ENCODE results near the gene FAM131B.
A peak's percentile ranks its signal among the peaks of the same experiment; 100 is the strongest.
"Not testable (repeated sequence)": the region's sequence is repeated elsewhere in the genome, so short reads cannot be mapped to it uniquely, and the experiment has no call there.

FAM131B gene

DNA sequence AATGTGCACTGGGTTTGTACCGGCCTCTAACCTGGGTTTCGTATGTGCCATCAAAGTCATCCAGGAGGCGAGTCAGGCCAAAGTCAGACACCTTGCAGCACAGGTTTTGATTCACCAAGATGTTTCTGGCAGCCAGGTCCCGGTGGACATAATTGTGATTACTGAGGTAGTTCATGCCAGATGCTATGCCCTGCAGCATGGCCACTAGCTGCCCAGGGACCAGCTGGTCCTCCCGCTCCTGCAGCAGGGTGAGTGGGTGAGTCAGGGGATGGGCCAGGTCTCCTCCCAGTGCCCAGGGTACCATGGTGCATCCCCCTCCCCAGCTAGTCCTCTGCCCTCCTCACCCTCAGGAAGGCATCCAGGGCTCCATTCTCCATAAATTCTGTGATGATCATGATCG, 32.3 kb upstream of the FAM131B start:
- no peak for DNase-seq

GRCh38 chr7:143394068-143394467, 31.6 kb upstream of the FAM131B start:
- DNase-seq = no peak

DNA sequence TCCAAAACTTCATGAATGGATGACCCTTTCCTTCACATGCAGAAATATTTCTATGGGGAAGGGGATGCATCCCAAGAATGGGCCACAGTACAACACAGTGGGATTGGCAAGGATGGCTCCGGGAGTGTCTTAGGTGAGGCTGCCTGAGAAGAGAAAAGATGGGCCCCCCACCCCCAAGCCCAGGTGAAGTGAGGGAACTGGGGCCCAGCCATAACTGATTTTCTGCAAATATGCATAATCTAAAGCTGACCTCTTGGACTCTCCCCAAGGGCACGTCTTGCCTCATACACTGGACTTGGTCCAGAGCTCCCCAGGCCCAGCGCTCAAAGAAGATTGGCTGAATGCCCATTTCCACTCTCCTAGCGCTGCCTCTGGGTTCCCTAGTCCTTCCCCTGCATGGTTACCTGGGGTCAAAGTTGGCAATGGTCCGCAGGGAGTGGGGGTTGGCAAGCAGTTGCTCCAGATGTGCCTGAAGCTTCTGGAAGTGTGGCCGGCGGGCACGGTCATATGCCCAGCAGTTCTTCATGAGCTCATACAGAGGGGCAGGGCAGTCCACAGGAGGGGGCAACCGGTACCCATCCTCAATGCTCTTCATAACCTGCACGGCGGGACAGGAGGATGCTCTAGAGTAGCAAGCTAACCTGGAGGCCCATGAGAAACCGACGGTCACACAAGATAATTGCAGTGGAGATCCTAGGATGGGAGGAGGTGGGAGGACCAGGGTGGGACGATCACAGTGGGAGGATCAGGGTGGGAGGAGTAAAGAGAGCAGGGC, 30.9 kb upstream of the FAM131B start:
- no peak for DNase-seq

- no peak for DNase-seq
These were observed 30.4 kb upstream of the FAM131B start for GRCh38 chr7:143392875-143393266.

DNA sequence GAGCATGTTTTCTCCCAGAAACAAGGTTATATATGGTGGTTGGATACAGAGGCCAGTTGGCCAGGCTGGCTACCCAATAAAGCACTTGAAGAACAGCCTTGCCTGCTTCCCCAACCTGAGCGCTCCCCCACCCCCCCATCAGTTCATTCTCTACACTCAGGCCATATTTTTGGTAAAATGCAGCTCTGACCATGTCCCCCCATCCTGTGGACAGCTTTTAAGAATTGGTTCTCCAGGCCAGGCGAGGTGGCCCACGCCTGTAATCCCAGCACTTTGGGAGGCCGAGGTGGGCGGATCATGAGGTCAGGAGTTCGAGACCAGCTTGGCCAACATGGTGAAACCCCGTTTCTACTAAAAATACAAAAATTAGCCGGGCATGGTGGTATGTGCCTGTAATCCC, 29.9 kb upstream of the FAM131B start:
- DNase-seq = not testable (repeated sequence)

DNA sequence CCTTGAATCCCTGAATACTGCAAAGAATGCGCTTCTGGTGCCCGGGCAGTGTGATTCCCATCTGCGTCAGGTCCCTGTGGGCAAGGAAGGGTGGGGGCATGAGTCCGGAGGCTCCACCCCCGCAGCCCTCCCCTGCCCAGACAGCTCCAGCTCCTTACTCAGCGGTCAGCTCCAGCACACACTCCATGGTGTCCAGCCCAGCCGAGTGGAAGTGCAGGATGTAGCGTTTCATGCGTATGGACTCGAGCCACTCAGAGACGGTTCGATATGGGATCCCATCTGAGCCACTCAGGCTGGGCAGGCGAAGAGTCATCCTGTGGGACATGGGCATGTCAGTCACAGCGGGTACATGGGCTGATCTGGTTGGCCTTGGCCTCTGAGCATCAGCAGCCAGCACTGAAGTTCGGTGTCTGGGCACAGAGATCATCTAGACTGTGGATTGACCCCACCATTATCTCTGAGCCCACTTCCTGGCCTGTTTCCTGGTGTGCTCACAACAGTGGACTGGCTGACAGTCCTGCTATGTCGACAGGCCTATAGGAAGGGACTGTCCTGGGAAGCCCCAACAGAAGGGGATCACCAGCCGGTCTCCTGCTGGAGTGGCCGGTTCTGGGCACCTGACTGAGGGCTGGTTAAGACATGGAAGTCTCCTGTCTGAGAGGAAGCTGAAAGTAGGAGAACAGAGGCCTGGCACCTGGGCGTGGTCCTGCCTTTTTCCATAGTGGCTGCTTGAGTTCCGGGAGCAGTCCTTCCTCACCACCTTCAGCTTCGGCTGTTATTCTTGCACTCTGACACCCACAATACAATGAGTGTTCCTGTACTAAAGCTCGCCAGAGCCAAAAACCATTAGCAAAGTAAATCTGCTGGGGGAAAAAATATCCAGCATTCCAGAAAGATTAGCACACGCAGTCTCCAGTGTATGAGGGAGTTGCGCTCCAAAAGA, 29.2 kb upstream of the FAM131B start:
- no peak for DNase-seq

DNA sequence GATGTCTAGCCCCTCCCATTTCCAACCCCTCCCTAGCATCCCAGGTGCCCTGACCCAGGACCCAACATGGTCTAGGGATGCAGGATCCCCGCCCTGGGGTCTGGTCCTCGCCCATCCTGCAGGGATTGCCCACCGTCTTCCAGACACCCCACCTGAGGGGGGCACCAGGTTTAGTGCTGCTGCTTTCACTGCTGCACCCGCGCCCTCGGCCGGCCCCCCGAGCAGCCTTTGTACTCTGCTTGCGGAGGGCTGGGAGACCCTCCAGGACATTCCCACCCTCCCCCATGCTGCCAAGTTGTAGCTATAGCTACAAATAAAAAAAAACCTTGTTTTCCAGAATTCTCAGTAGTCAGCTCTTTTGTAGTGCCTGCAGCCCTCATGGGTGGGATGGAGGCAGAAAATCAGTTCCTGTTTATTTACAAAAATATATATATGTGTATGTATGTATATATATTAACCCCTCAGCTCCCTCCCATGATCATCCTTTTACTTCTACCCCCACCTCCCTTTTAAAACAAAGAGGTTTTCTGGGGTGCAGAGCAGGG, 28.3 kb upstream of the FAM131B start:
- DNase-seq = no peak

DNA sequence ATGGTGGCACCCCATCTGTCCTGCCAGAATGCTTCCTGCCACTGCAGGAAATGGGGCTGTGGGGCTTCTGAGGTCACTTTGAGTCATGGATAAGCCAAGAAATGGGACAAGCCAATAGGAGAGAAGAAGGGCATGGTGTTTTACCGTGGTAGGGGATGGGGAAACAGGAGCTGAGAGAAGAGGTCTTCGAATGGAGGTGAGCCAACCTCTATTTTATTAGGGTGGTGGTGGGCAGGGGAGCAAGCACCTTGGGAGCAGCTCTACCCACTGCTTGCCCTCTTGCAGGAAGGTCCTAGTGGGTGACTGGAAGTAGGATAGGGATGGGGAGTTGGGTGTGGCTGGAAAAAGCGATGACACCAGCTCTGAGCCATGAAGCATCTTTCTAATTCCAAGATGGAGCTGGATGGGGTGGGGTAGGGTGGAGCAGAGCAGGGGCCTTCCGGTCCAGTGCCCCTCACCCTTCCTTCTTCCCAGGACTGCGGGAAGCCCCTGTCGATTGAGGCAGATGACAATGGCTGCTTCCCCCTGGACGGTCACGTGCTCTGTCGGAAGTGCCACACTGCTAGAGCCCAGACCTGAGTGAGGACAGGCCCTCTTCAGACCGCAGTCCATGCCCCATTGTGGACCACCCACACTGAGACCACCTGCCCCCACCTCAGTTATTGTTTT, 27.7 kb upstream of the FAM131B start:
- DNase-seq = no peak

DNA sequence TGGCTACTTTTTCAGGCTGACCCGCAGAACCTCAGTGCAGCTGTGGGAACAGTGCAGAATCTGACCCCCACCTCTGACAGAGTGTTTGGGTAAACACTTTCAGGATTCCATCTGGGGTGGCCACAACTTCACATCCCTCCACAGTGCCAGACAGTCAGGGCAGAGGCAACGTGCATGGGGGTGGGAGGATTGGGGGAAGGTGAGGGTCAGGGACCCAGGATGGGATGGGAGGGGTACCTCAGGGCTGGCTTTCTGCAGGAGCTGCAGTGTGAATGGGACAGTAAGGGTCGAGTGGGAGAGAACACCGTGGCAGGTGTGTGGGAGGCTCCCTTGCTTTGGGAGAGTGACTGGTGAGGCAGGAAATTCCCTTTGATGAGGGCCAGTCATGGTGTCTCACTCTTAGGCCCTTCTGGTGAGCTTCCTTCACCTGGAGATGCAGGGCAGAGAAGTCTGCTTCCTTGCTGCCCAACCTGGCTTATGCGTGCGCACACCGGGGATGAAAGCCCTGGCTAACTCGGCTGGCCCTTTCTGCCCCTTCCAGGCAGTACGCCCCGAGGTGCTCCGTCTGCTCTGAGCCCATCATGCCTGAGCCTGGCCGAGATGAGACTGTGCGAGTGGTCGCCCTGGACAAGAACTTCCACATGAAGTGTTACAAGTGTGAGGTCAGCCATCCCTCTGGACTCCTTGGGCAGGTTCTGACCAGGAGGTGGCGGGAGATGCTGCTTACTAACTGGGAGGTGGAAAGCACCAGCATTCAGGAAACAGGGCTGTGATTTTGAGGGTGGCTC, 27.0 kb upstream of the FAM131B start:
- DNase-seq = no peak

GRCh38 chr7:143388491-143389101, 26.1 kb upstream of the FAM131B start:
- DNase-seq = no peak

DNA sequence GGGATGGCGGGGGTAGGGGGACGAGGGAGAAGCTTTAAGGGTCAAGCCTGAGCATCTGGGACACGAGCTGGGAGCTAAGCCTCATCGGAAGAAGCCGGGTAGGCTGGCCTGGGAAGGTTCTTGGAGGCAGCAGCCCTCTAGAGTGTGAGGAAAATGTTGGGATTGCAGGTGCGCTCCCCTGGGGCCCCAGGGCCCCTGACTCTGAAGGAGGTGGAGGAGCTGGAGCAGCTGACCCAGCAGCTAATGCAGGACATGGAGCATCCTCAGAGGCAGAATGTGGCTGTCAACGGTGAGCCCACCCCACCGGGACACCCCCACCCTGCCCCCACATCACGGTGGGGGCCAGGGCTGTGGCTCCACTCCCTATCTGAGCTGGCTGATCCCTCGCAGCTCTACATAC, 25.5 kb upstream of the FAM131B start:
- no peak for DNase-seq

DNA sequence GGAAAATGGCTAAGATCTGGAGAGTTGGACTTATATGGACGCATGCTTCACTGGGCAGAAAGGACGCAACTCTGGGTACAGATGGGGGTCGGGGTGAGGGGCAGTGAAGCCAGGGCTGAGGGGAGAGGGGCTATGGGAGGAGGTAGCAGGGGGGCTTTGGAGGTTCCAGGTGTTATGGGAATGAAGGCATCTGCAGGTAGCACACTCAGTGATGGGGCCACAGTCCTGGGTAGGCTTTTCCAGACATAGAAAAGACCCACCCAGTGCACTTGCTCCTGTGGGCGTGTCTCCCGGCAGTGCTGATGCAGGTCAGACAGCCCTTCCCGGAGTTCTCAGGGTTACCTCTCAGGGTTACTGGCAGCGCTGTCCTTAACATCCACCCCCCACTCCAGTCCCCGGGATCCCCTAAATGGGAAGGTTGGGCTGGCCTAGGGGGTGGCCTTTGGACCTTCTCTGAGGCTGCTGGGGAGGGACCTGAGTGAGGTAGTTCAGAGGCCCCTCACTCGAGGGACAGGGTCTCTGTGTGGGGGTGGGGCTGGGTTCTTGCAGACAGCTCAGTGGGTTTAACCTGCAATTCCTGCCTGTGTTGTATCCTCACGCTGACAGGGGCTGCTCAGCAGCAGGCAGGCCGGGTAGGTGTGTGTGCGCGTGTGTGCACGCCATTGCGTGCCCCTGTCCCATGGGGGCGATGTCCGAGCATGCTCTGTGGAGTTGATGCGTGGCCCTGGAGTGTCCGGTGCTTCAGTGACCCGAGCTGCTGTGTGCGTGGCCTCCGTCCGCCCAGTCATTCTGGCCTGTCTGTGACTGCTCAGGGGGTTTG, 24.9 kb upstream of the FAM131B start:
- DNase-seq = no peak

- peak; percentile 67 for DNase-seq
These were observed 23.6 kb upstream of the FAM131B start for GRCh38 chr7:143385891-143386781.

GRCh38 chr7:143384661-143385631, 22.4 kb upstream of the FAM131B start:
- no peak for DNase-seq

- DNase-seq = no peak
These were observed 21.6 kb upstream of the FAM131B start for GRCh38 chr7:143384148-143384547.

GRCh38 chr7:143383642-143383957, 21.1 kb upstream of the FAM131B start:
- DNase-seq = no peak

GRCh38 chr7:143382791-143383641, 20.5 kb upstream of the FAM131B start:
- DNase-seq = no peak
